Subcutaneous adipose tissue (tissue), 4 donors: ENCODE results near the gene GPR156. TPM values are rescaled to one million over a fixed set of nuclear protein-coding genes. Genes with fewer than 3 reads are reported as not detected.

ENCODE experiments used
- total RNA-seq, 4 donors: library from RNA; depleted of rRNA; stranded (reverse); fragments of >200 nt; gene quantifications; one replicate each; pipeline ENCODE4 v1.1.0, GENCODE V29; 2016
- TF ChIP-seq, protein P1 (sequence below): fragments of 450-650 bp; IDR thresholded peaks from one replicate; pipeline ENCODE4 v1.5.1; 2016; ENCODE audit warnings: low read depth, mild to moderate bottlenecking, control low read depth, antibody characterized with exemption, moderate library complexity

Gene GPR156
- total RNA-seq, 4 donors from 2014 or later = 0.44 to 1.4 (median 0.57) TPM; not detected in 1

DNA sequence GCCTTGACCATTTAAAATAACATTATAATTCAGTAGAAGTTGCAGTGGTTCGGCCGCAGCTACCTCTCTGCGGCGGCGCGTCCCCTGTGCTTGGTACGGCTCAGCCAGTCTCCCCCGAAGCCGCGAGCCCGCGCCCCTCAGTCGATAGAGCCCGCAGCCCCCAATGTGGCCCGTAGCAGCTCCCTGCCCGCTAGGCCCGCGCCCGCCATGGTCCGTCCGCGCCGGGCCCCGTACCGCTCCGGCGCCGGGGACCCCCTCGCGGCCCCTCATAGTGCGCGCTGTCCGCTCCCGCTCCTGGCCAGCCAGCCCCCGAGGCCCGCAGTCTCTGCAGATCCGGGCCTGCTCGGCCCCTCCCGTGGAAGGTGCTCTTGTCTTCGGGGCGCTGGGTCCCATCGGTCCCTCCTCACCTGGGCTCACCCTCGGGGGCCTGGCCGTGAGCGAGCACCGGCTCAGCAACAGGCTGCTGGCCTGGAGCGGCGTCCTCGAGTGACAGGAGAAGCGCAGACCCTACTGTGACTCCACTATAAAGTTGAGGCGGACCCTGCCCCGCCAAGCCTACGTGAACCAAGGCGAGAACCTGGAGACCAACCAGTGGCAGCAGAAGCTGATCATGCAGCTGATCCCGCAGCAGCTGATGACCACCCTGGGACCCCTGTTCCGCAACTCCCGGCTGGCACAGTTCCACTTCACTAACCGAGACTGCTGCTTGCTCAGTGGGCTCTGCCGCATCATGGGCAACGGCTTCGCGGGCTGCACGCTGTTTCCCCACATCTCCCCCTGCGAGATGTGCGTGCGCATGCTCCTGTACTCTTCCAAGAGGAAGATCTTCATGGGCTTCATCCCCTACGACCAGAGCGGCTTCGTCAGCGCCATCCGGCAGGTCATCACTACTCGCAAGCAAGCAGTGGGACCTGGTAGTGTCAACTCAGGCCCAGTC, 21.8 kb upstream of the GPR156 start:
- TF ChIP-seq, protein P1, sequence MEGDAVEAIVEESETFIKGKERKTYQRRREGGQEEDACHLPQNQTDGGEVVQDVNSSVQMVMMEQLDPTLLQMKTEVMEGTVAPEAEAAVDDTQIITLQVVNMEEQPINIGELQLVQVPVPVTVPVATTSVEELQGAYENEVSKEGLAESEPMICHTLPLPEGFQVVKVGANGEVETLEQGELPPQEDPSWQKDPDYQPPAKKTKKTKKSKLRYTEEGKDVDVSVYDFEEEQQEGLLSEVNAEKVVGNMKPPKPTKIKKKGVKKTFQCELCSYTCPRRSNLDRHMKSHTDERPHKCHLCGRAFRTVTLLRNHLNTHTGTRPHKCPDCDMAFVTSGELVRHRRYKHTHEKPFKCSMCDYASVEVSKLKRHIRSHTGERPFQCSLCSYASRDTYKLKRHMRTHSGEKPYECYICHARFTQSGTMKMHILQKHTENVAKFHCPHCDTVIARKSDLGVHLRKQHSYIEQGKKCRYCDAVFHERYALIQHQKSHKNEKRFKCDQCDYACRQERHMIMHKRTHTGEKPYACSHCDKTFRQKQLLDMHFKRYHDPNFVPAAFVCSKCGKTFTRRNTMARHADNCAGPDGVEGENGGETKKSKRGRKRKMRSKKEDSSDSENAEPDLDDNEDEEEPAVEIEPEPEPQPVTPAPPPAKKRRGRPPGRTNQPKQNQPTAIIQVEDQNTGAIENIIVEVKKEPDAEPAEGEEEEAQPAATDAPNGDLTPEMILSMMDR = no peak

DNA sequence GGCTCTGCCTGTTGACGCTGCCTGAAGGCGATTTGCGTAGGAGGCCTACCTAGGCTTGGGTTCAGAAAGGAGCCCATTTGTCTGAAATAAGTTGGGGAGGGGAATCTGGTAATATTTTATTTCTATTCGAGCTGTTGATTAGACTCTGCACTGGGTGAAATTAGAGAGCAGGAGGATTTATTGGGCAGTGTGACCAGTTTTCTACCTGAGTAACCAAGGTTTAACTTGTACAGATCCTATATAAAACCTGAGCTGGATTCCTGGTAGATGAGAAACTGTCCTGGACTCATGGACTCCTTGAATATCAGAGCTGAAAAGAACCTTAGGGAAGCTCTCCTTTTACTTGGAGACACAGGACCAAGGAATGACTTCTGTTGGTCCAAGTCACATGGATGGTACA, 19.6 kb upstream of the GPR156 start:
- TF ChIP-seq, protein P1 = no peak

DNA sequence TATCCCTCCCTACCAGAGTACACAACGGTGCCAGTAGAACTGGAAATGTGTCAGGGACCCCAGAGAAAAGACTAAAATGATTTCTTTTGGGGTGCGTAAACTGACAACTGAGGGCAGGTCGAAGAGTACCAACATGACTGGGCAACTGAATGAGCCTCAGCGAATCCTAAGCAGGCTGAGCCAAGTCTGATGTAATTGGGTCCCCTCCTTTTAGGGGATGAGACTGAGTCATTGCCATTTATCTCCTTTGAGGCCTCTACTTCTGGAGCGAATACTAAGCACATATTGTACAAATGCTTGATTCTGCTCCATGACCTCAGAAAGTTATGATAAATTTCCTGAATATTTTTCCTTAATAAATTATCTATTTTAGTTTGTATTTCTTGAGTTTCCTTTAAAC, 17.3 kb upstream of the GPR156 start:
- TF ChIP-seq, protein P1 = no peak

DNA sequence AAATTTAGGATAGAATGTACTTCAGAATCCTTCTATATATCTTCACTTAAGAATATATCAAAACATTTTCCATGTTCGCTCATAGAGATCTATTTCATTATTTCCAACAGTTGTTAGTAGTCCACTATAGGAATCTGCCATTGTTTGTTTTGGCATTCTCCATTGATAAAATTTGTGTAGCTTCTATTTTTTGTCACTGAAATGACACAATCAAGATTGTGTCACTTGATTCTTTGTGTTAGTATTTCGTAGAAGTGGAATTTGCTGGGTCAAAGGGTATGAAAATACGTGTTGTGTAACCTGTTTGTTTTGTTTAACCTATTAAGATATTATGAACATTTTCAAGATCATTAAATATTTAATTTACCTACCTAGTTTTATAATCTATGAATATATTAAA, 15.9 kb upstream of the GPR156 start:
- TF ChIP-seq, protein P1 = no peak

DNA sequence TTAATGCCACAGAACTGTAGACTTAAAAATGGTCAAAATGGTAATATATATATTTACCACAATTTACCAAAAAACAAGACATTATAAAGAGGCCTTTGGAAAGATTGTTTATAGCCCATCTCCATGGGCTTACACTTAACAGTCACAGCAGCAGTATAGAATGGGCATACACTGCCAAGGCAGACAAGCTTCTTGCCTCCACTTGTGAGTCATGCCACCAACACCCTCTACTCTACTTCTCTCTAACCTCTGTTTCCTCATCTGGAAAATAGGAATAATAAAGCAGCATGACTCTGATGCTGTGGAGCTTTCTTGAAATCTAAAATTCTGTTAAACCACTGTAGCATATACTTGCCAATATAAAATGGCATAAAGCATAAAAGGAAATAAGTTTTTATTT, 14.4 kb upstream of the GPR156 start:
- TF ChIP-seq, protein P1 = no peak

DNA sequence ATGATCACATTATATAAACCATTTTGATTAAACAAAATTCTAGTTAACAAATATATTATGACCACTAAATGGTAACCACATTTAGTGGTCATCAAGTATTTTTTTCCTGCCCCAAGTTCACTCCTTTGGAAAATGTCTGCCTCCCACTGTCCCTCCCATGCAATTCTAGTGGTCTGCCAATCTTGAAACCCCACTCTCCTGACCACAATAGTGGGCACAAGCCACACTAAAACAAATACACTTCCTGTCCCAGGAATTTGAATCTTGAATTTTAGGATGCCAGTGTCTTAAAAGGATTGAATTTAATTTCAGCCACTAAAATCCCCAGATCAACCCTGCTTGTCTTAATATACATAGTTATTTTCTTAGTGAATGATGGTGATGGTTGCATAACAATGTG, 14.0 kb upstream of the GPR156 start:
- TF ChIP-seq, protein P1 = no peak

DNA sequence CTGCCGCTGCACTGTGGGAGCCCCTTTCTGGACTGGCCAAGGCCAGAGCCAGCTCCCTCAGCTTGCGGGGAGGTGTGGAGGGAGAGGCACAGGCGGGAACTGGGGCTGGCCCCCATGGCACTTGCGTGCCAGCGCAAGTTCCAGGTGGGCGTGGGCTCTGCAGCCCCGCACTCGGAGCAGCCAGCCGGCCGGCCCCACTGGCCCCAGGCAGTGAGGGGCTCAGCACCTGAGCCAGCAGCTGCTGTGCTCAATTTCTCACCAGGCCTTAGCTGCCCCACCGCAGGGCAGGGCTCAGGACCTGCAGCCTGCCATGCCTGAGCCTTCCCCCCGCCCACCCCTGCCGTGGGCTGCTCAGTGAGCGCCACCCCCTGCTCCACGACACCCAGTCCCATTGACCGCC, 4.6 kb upstream of the GPR156 start:
- TF ChIP-seq, protein P1 = no peak
